NCI-H187 (cell line): Measurements from ENCODE around the gene JAK1.
"Not testable (repeated sequence)": the region's sequence is repeated elsewhere in the genome, so short reads cannot be mapped to it uniquely, and the experiment has no call there.

ENCODE experiments used
- DNase-seq, 2 experiments: peaks; one replicate each; lab custom pipeline; 2025; lab: John Stamatoyannopoulos, UW

Gene JAK1

GRCh38 chr1:64922336-64922735 lies 44.0 kb downstream of the JAK1 start:
- no peak for DNase-seq

GRCh38 chr1:64921771-64922170 lies 44.6 kb downstream of the JAK1 start:
- DNase-seq = no peak

- DNase-seq = no peak
Measured at GRCh38 chr1:64920941-64921589, 45.3 kb downstream of the JAK1 start.

GRCh38 chr1:64919120-64919519 lies 47.2 kb downstream of the JAK1 start:
- DNase-seq = not testable (repeated sequence)

- DNase-seq = no peak
Measured at GRCh38 chr1:64917907-64918306, 48.4 kb downstream of the JAK1 start.

GRCh38 chr1:64917328-64917861 lies 49.0 kb downstream of the JAK1 start:
- no peak for DNase-seq

- DNase-seq = no peak
Measured at GRCh38 chr1:64915381-64916274, 50.7 kb downstream of the JAK1 start.

- DNase-seq = no peak
Measured at GRCh38 chr1:64913361-64914015, 52.9 kb downstream of the JAK1 start.

- no peak for DNase-seq
Measured at GRCh38 chr1:64912191-64912590, 54.2 kb downstream of the JAK1 start.

GRCh38 chr1:64911326-64911725 lies 55.0 kb downstream of the JAK1 start:
- DNase-seq = no peak

- DNase-seq = no peak
Measured at GRCh38 chr1:64909031-64909430, 57.3 kb downstream of the JAK1 start.

- no peak for DNase-seq
Measured at GRCh38 chr1:64908575-64908974, 57.8 kb downstream of the JAK1 start.

- no peak for DNase-seq
Measured at GRCh38 chr1:64906447-64906846, 59.9 kb downstream of the JAK1 start.

GRCh38 chr1:64903593-64903992 lies 62.8 kb downstream of the JAK1 start:
- DNase-seq = no peak

- DNase-seq = no peak
Measured at GRCh38 chr1:64901663-64902062, 64.7 kb downstream of the JAK1 start.

- no peak for DNase-seq
Measured at GRCh38 chr1:64900916-64901315, 65.4 kb downstream of the JAK1 start.

GRCh38 chr1:64898107-64898861 lies 68.1 kb downstream of the JAK1 start:
- DNase-seq = no peak

- DNase-seq = no peak
Measured at GRCh38 chr1:64896551-64896950, 69.8 kb downstream of the JAK1 start.

- DNase-seq = no peak
Measured at GRCh38 chr1:64895500-64895899, 70.8 kb downstream of the JAK1 start.

- DNase-seq = no peak
Measured at GRCh38 chr1:64894438-64895196, 71.7 kb downstream of the JAK1 start.

- no peak for DNase-seq
Measured at GRCh38 chr1:64893921-64894320, 72.4 kb downstream of the JAK1 start.
